Measurements from ENCODE around the gene DUSP1.

The DUSP1 gene

DNA sequence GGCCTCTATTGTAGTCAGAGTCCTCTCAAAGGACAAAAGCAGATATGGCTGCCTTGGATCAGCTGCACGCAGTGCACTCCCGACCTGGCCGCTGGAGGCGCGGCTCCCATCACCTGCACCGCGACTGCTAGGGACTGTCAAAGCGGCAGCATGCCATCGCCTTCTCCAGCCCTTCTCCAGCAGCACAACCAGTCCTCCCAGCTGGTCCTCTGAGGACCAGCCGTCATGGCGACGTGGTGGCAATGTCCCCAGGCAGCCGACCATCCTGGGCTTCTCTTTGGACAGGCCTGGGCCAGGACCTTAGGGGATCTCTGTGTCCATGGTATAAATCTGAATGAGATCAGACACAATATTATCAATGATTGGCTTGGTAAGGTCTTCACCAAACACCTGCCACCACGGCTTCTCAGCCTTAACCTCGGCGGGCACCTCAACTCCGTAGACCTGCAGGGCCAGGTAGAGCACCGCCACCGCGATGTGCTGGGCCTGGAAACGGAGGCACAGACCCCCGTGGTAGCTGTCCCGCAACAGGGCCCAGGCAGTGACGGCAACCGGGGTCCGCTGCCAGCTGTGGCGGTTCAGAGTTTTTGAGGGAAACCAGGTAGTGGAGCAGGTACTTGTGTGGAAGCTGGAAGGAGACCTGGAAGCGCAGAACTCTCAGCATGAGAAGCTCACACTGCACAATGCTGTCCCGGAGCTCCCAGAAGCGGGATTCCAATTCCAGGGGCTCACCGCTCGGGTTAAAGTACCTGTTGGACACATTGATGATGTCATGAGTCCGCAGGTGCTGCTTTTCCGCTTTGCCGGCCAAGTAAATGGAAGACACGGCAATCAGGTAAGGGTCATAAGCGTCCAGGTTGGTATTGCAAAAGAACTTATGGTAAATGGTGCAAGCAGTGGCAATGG is 8.5 kb downstream of the DUSP1 start:
- DNase-seq (ENCODE audit: low read depth), result no peak

DNA sequence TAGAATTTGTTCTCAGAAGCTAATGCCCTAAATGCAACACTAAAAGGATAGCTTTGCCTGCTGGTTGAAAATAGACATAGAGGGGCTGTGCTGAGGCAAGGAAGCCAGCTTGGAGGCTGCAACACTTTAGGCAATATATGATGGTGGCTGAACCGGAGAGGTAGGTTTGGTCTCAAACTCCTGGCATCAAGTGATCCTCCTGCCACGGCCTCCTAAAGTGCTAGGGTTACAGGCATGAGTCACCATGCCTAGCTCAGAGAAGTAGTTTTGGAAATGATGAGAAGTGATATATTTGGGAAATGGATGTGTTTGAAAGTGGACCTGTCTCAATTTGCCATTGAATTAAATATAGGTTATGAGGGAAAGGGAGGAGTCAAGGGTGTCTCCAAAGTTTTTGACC is 10.0 kb downstream of the DUSP1 start:
- DNase-seq (ENCODE audit: low read depth), result no peak

DNA sequence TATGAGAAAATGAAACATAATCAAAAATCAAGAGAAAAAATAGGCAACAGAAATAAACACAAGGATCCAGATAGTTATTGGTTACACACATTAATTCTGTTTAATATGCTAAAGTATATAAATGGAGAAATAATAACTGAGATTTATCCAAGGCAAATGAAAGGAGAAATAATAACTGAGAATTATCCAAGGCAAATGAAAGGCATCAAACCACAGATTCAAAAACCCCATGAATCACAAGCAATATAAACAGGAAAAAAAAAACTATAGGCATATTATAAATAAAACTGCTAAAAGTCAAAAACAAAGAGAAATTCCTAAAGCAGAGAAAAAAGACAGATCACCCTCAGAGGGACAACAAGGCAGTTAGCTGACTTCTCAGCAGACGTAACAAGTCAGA is 10.9 kb downstream of the DUSP1 start:
- no peak for DNase-seq (ENCODE audit: low read depth)

DNA sequence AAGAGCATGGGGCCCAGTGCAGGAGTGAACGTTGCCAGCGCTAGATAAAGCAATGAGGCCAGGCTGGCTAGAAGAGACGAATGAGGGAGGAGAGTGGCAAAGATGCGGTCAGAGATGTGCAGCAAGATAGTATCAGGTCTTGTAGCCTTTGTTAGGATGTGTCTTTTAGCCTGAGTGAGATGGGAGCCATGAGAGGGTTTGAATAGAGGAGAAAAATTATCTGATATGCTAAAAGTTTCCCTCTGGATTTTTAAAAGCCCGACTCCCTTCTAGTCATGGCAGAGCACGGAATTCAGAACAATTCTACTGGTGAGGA is 12.2 kb downstream of the DUSP1 start:
- no peak for DNase-seq (ENCODE audit: low read depth)

DNA sequence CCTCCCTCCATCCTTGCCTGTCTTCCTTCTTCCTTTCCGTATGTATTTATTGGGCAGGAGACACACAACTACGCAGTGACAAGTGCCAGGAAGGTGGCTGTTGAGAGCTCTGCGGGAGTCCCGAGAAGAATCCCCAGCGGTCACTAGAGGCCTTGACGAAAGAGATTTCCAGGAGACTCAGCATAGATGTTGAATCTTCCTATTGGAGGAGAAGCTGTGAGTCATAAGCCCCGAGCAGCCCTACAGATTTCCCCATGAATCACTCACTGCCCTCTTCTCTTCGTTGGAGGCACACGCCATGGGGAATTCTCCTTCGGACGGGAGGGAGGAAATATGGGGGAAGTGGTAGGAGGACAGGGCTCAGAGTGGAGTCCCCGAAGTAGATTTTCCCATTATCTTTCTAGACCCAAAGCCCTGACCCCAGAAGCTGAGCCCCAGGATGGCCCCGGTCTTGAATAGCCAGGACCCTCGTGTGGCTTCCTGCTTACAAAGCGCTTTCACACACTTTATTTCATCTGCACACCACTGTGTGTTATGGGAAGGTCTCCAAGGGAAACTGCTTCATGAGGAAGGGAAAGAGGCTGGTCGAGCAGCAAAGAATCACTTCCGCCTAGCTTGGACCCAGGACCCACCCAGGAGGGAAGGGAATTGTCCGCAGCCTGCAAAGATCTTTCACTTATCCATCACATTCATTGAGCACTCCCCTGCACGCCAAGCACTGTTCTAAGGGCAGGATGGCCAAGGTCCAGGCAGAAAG is 12.7 kb downstream of the DUSP1 start:
- DNase-seq (ENCODE audit: low read depth), result no peak

DNA sequence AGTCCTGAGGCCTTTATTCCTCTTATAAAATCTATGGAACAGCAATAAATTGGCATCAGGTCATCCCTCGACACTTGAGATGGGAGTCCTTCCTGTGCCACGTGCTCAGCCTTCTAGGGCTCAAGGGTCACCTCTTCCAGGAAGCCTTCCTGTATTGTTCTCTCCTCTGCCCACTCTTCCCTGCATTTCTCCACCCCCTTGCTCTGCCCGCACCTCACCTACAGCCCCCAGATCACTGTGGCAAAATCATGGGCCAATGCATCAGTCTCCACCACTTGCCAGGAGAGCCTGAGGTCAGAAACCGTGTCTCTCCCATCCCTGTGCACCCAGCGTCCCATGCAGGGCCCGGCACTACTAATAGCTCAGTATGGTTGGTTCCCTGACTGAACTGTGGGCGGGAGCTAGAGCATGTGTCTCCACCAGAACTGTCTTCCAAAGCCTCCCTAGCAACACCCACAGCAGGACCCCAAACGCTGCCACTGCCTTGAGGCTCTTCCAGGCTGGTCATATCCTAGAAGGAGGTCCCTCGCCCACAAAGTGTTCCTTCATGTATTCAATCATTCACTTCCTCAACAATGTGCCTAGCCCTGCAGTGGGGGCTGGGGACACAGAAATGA is 13.5 kb downstream of the DUSP1 start:
- no peak for DNase-seq (ENCODE audit: low read depth)

DNA sequence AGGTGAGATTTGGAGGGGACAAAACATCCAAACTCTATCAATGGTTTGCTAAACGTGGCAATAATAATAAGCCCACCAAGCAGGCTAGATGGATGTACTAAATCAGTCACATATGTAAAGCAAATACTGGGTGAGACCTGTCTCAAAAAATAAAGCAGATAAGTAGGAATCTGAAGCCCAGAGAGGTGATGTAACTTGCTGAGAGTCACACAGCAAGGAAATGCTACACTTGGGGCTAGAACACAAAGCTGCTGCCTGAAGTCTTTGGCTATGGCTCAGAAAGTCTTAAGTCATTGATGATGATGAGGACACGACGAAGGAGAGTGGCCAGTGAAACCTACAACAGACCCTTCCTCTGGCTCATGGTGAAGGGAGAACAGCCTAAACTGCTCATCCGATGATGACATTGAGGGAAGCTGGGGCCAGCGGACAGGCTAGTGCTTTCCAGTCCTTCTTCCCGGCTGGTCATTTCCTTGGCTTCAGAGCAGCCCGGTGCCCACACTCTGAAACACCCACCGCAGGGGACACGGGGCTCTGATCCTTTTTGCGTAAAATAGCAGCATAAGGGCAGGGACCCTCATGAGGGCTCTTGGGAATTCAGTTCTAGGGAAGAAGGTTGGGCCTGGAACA is 14.1 kb downstream of the DUSP1 start:
- no peak for DNase-seq (ENCODE audit: low read depth)

DNA sequence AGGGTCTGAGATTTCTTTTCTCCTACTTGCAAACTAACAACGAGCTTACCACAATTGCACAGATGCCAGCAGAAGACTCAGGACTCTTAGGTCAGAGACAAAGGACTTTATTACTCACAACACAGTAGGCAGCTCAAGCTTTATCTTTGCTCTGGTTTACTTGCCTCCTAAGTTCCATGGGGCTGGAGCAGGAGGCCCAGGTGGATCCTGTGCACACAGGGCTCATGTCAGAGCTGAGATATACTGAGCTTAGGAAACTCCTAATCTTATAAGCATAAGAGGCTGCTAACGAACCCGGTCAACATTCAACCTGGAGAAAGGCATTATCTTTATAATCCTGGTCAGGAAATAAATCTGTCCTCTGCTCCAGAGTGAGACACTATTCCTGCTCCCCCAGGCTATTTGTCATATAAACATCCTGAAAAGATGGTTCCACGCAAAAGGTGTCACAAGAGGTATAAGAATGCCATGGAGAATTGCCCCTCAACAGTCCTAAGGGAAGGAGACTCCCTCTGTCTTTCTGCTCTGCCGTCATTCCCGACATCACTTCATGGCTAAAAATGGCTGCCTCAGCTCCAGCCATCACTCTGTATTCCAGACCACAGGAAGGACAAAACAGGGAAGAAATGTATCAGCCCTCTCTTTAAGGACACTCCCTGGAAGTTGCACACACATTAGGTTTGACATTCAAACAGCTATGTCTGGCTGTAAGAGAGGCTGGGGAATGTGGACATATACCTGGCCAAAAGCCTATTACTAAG is 16.2 kb downstream of the DUSP1 start:
- DNase-seq (ENCODE audit: low read depth), result no peak

DNA sequence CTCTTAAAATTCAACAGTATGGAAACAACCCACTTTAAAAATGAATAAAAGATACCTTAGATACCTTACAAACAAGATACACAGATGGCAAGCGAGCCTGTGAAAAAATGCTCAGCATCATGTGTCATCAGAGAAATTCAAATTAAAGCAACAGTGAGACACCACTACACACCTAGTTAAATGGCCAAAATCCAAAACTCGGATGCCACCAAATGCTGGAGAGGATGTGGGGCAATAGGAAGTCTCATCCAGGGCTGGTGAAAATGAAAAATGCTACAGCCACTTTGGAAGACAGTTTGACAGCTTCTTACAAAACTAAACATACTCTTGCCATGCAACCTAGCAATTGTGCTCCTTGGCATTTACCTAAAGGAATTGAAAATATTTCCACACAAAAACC is 17.9 kb downstream of the DUSP1 start:
- no peak for DNase-seq (ENCODE audit: low read depth)

DNA sequence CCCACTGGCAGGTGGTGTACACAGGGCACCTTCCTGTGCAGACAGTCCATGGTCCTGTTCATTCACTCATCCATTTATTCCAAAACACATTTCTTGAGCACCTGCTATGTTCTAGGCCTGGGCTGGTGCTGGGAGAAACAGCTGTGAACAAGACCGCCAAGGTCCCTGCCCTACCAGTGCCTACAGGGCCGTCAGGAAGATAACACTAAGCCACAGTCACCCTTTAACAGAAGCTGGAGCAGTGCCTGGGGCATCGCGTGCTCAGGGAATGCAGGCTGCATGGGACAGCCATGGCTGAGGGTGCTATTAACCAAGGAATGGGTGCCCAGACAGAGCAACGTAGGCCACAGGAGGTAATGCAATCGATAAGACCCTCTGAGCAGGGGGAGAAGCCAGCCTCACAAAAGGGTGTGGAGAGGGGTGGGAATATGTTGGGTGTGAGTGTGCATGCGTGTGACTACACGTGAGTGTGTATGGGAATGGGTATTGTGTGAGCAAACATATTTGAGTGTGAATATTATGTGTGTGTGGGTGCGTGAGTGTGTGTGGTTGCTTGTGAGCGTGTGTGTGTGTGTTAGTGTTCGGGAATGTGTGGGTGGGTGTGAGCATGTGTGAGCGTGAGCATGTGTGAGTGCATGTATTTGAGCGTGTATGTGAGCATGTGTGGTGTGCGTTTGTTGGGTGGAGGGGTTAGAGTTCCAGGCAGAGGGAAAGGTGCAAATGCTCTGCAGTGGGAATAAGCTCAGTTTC is 19.1 kb downstream of the DUSP1 start:
- DNase-seq (ENCODE audit: low read depth), result no peak

DNA sequence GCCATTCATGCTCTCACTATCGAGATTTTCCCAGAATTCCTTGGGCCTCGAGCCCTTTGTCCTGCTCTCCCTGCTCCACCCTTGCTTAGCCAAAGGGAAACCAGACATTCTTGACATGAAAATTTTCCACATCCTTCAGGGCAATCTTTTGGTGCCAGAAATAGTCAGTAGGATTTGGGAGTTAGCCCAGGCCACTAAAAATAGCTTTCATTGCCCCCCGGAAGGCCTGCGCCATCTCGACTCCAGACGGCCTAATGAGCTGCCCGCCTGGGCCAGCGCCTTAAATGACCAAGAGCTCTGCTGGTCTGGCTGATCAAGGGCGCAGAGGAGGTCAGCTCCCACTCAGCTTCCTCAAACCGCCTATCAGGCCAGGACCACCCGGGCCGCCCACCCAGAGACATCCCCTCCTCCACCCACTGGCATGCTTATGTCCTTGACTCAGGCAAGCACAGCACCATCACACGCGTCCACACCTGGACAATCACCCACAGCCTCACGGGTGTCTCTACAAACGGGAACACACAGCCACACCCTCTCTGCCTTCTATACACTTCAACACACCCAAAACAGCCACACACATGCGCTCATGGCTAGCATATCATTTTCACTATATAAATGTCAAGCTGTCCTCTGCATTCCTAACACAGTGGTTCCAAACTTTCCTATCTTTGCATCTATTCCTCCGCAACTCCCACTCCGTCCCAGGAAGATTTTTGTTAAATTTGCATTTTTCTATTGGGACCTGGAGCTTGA is 20.9 kb downstream of the DUSP1 start:
- no peak for DNase-seq (ENCODE audit: low read depth)

DNA sequence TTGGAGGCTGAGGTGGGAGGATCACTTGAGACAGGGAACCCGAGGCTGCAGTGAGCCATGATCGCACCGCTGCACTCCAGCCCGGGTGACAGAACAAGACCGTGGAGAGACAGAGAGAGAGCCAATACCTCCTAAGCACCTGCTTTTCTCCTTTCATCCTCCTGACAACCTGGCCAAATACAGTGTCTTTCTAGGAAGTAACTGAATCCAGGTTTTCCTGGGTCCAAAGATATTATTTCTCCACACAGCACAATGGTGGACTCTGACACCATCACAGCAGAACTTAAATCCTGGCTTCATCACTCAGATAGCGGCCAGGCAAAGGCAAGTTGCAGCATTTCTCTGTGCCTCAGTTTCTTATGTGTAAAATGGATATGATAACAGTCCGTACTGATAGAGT is 21.9 kb downstream of the DUSP1 start:
- no peak for DNase-seq (ENCODE audit: low read depth)

DNA sequence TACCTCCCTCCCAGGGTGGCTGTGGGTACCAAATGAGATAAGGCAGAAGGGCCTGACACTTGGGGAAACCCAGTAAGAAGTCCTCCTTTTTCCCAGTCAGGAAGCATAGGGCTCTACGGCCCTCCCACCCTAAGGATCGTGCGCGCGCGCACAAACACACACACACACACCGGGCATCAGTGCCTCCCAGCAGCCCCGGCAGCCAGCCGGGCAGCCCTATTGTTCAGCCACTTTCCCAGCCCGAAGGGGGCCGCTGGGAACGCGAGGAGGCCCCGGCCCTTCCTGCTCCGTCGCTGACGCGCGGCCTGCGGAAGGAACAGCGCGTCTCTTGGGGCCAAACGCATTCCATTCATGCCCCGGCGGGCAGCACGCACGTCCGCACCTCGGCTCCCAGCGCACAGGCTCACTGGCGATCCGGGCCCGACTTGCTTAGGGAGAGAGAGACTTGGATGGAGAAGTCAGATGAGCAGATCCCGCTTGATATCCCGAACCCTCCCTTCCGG is 22.6 kb downstream of the DUSP1 start:
- no peak for DNase-seq (ENCODE audit: low read depth)

DNA sequence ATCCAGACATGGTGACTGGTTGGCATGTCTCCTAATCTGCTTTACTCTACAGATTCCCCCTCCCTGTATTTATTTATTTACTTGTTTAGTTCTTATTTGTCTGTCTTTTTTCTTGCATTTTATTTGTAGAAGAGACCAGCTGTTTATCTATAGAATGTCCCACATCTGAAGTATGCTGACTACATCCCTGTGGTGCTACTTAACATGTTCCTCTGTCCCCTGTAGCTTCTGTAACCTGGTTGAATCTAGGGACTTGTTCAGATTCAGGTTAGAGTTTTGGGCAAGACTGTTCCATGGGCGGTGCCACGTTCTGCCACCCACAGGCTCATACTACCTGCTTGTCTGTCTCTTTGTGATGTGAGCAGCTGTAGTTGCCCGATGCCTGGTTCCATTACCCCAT is 23.5 kb downstream of the DUSP1 start:
- DNase-seq (ENCODE audit: low read depth), result no peak

DNA sequence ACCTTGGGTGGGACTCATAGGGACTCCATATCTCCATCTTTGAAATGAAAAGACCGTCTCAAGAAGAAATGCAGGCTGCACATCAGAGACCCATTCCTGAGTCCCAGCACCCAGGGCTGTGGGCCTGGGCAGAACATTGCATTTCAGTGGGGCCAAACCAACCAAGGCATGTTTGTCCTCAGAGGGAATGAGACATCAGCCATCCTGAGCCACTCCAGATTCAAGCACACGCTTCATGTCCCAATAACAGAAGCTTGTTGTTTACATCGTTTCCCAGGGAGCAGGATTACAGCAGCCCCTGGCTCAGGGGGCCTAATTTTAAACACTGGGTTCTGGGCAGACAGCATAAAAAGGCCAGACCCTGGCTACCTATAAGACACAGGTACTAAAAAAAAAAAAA is 24.3 kb downstream of the DUSP1 start:
- no peak for DNase-seq (ENCODE audit: low read depth)

DNA sequence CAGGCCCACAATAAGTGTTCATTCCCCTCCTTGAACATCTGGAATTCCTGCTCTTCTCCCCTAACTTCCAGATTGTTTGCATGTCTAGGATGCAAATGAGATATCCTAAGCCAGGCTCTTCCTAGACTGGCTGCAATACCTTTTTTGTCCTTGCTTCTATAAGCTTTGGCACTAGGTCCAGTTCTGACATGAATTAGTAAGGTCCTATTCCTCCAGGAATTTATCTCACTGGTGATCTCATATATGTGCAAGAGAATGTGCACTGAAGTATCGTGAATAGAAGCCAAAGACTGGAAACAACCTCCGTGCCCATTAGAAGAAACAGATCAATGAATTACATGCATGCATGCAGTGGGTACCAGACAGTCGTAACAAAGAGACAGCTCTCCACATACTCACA is 25.2 kb downstream of the DUSP1 start:
- no peak for DNase-seq (ENCODE audit: low read depth)

DNA sequence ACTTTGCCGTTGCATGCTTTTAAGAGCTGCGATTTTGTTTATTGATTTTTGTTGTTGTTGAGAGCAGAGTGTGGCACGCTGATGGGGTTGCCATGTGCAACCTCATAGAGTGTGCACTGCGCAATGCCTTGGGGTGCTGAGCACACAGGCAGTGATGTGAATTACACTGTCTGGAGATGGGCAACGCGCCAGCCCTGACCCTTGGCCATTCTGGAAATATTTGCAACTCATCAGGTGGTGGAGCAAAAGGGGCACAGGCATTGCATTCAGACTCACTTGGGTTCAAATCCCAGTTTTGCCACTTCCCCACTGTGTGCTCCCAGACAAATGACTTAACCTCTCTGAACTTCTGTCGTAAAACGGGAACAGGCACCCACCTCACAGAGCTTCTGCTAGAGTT is 25.6 kb downstream of the DUSP1 start:
- no peak for DNase-seq (ENCODE audit: low read depth)

DNA sequence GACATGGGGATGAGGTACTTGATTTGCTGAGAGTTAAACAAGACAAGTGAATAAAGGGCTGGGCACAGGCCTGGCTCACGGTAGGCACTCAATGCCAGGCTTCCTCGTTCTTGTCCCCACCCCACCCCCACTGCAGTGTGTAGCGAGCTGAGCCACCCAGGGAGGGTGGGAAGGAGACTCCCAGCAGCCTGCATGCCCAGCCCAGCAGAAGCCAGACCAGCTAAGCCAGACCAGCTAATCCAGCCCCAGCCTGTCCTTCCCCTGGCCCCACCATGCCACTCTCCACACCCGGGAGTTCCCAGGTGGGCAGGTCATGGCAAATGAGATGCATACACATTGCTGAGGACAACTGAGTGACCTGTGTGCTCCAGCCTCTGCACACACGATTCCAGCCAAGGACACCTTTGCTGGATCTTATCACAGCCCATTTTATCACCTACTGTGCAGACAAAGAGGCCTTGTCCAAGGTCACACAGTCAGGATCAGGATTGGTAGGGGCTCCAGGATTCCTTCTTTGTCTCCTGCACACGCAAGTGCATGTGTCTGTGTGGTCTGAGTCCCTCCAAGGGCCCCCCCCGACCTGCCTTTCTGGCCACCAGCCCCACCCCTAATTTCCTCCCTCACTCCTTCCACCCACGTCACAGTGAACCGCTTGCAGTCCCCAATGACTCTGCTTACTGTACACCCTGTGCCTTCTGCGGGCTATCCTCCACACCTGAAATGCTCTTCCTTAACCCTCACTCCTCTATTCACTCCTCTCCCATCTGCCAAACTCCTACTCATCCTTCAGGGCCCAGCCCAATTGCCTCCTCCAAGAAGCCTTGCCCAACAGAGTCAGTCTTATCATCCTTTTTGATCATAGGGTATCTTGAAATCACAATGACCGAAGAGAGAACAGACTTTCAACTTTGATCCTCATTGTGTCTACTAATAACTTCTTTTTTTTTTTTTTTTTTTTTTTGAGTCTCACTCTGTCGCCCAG is 26.6 kb downstream of the DUSP1 start:
- no peak for DNase-seq (ENCODE audit: low read depth)

Measured in activated T-cell treated with anti-CD3 and anti-CD28 coated beads for 1 hour (primary cell).